Measurements from ENCODE around the gene ACYP1. TPM values are rescaled to one million over a fixed set of nuclear protein-coding genes. Genes with fewer than 3 reads are reported as not detected.
A peak's percentile ranks its signal among the peaks of the same experiment; 100 is the strongest.

The ACYP1 gene
- total and polyA plus RNA-seq, 4 donors, result 11.6 to 35.5 (median 16.8) TPM

- DNase-seq (no peak), ATAC-seq (ENCODE audit: insufficient read depth, low FRiP score) (no peak)
- Histone ChIP-seq H3K9me3 (ENCODE audit: control insufficient read depth in 4 of 4, insufficient read depth in 3 of 4, low read length in 3 of 4) (no peaks in the 10 kb centered on the region), H3K27ac (ENCODE audit: low read depth in 1 of 2, low read length in 1 of 2) (peak overlapping the region in 1 of 2 donors; percentile 94), H3K4me3 (no peak overlapping the region), H3K9ac (ENCODE audit: insufficient read depth in 1 of 2, low read length in 2 of 2) (peak overlapping the region in 1 of 2 donors; percentile 77), H3K36me3 (ENCODE audit: control insufficient read depth in 4 of 4, insufficient read depth in 4 of 4, low read length in 4 of 4) (peaks cover 0 to 7% (median 0%) of the 10 kb centered on the region in 4 donors), H3K4me1 (ENCODE audit: control insufficient read depth in 5 of 5, insufficient read depth in 5 of 5, low read length in 5 of 5) (peaks cover 4 to 54% (median 10%) of the 10 kb centered on the region in 5 donors), H3K27me3 (ENCODE audit: control insufficient read depth in 3 of 3, insufficient read depth in 3 of 3, low read length in 2 of 3) (no peaks in the 10 kb centered on the region)
- WGBS, 2 donors, result 28 to 32% methylated on average over 5 of the region's 5 CpGs
- no peak for TF ChIP-seq CTCF (IDR thresholded peaks at IDR 0.05; ENCODE audit: control extremely low read depth, extremely low read depth)
These were observed 12.3 kb downstream of the ACYP1 start for GRCh38 chr14:75051556-75051899.

GRCh38 chr14:75050852-75051555 is 12.8 kb downstream of the ACYP1 start, which contains the start of gene MLH3:
TSS of gene MLH3 (minus strand) at chr14:75051467. CDS start at chr14:75049655, 1,812 bp downstream.
- H3K9me3 ChIP-seq (ENCODE audit: control insufficient read depth in 4 of 4, insufficient read depth in 3 of 4, low read length in 3 of 4), result no peaks in the 10 kb centered on the region
- H3K4me3 ChIP-seq, result peak within 1 kb of the TSS; percentile 30
- DNase-seq (peak; percentile 88 to 91 (median 90)), ATAC-seq (ENCODE audit: insufficient read depth, low FRiP score) (peak; percentile 81)
- H3K36me3 ChIP-seq (ENCODE audit: control insufficient read depth in 4 of 4, insufficient read depth in 4 of 4, low read length in 4 of 4), result peaks cover 0 to 7% (median 0%) of the 10 kb centered on the region in 4 donors
- peaks cover 5 to 54% (median 10%) of the 10 kb centered on the region in 5 donors for H3K4me1 ChIP-seq (ENCODE audit: control insufficient read depth in 5 of 5, insufficient read depth in 5 of 5, low read length in 5 of 5)
- H3K9ac ChIP-seq (ENCODE audit: insufficient read depth in 1 of 2, low read length in 2 of 2), result peak within 1 kb of the TSS; percentile 48 to 77
- H3K27ac ChIP-seq (ENCODE audit: low read depth in 1 of 2, low read length in 1 of 2), result peak within 1 kb of the TSS; percentile 91 to 94
- WGBS, 2 donors, result 0 to 1% methylated on average over 56 to 59 of the region's 59 CpGs
- no peak for TF ChIP-seq CTCF (IDR thresholded peaks at IDR 0.05; ENCODE audit: control extremely low read depth, extremely low read depth)
- no peaks in the 10 kb centered on the region for H3K27me3 ChIP-seq (ENCODE audit: control insufficient read depth in 3 of 3, insufficient read depth in 3 of 3, low read length in 2 of 3)

GRCh38 chr14:75049731-75050201 is 14.1 kb downstream of the ACYP1 start:
- Histone ChIP-seq H3K4me3 (no peak overlapping the region), H3K36me3 (ENCODE audit: control insufficient read depth in 4 of 4, insufficient read depth in 4 of 4, low read length in 4 of 4) (peaks cover 0 to 7% (median 0%) of the 10 kb centered on the region in 4 donors), H3K9ac (ENCODE audit: insufficient read depth in 1 of 2, low read length in 2 of 2) (no peak overlapping the region), H3K4me1 (ENCODE audit: control insufficient read depth in 5 of 5, insufficient read depth in 5 of 5, low read length in 5 of 5) (peaks cover 5 to 62% (median 10%) of the 10 kb centered on the region in 5 donors), H3K27me3 (ENCODE audit: control insufficient read depth in 3 of 3, insufficient read depth in 3 of 3, low read length in 2 of 3) (no peaks in the 10 kb centered on the region), H3K27ac (ENCODE audit: low read depth in 1 of 2, low read length in 1 of 2) (no peak overlapping the region), H3K9me3 (ENCODE audit: control insufficient read depth in 4 of 4, insufficient read depth in 3 of 4, low read length in 3 of 4) (no peaks in the 10 kb centered on the region)
- no peak for TF ChIP-seq CTCF (IDR thresholded peaks at IDR 0.05; ENCODE audit: control extremely low read depth, extremely low read depth)
- WGBS, 2 donors, result 39 to 48% methylated on average over 3 of the region's 3 CpGs
- ATAC-seq (ENCODE audit: insufficient read depth, low FRiP score) (no peak), DNase-seq (no peak)

All from lung (tissue), 12 donors.